Neural cell (in vitro differentiated cells): ENCODE results near the gene CPVL. TPM values are rescaled to one million over a fixed set of nuclear protein-coding genes. Genes with fewer than 3 reads are reported as not detected.

Experiments used
- H2AFZ ChIP-seq: fragments of 200-600, 300-800 bp; sonication (generic), shearing (Covaris generic); 2 replicates; pipeline ENCODE4 v1.6.0; 2014; ENCODE audit warnings: low read depth, mild to moderate bottlenecking, antibody characterized with exemption, low read length, moderate library complexity
- H3F3A ChIP-seq: fragments of 200-600 bp; shearing (Covaris generic); 2 replicates; pipeline ENCODE4 v1.6.1; 2016; ENCODE audit warnings: mild to moderate bottlenecking, moderate library complexity, mixed read lengths, antibody characterized with exemption, low read length; ENCODE audit not compliant: insufficient read depth, poor library complexity, severe bottlenecking
- H3K27ac ChIP-seq: fragments of 200-600, 300-800 bp; sonication (generic), shearing (Covaris generic); 2 replicates; pipeline ENCODE4 v1.5.1; 2014; ENCODE audit warnings: mild to moderate bottlenecking, low read length, moderate library complexity
- H3K27me3 ChIP-seq: fragments of 300-800, 200-600 bp; sonication (generic), shearing (Covaris generic); 2 replicates; pipeline ENCODE4 v1.6.0; 2014; ENCODE audit warnings: mild to moderate bottlenecking, low read depth, low read length, moderate library complexity; ENCODE audit not compliant: insufficient read depth
- H3K36me3 ChIP-seq: fragments of 300-800, 200-600 bp; sonication (generic), shearing (Covaris generic); 2 replicates; pipeline ENCODE4 v1.5.1; 2014; ENCODE audit warnings: mild to moderate bottlenecking, antibody characterized with exemption, low read length, moderate library complexity; ENCODE audit not compliant: insufficient read depth
- H3K4me2 ChIP-seq: fragments of 300-800, 200-600 bp; sonication (generic), shearing (Covaris generic); 2 replicates; pipeline ENCODE4 v1.6.0; 2014; ENCODE audit warnings: mild to moderate bottlenecking, low read length
- H3K4me3 ChIP-seq: fragments of 300-800, 200-600 bp; sonication (generic), shearing (Covaris generic); 2 replicates; pipeline ENCODE4 v1.5.1; 2014; ENCODE audit warnings: mild to moderate bottlenecking, low read length, moderate library complexity
- H3K79me2 ChIP-seq: fragments of 200-600 bp; shearing (Covaris generic); replicated peaks from 2 replicates; pipeline ENCODE4 v1.6.0; 2014; ENCODE audit warnings: mild to moderate bottlenecking, low read length, moderate library complexity; ENCODE audit not compliant: insufficient read depth
- H3K9ac ChIP-seq: fragments of 300-800, 200-600 bp; sonication (generic), shearing (Covaris generic); 2 replicates; pipeline ENCODE4 v1.6.1; 2016; ENCODE audit warnings: mild to moderate bottlenecking, low read length, mixed read lengths
- H3K9me2 ChIP-seq: fragments of 200-600 bp; shearing (Covaris generic); 2 replicates; pipeline ENCODE4 v1.6.1; 2016; ENCODE audit warnings: mild to moderate bottlenecking, low read length, mixed read lengths; ENCODE audit not compliant: insufficient read depth
- H3K9me3 ChIP-seq: fragments of 200-600, 300-800 bp; sonication (generic), shearing (Covaris generic); 2 replicates; pipeline ENCODE4 v1.6.1; 2016; ENCODE audit warnings: mild to moderate bottlenecking, mixed run types, low read length, moderate library complexity, mixed read lengths
- H4K20me1 ChIP-seq: fragments of 200-600 bp; shearing (Covaris generic); 2 replicates; pipeline ENCODE4 v1.6.1; 2016; ENCODE audit warnings: mild to moderate bottlenecking, mixed run types; ENCODE audit not compliant: insufficient read depth
- CTCF ChIP-seq: fragments of 450-650 bp; IDR thresholded peaks from 2 replicates; pipeline ENCODE4 v1.5.1; 2014; ENCODE audit warnings: antibody characterized with exemption, mild to moderate bottlenecking, moderate library complexity; ENCODE audit not compliant: poor library complexity, severe bottlenecking
- EP300 ChIP-seq: fragments of 450-650 bp; conservative IDR thresholded peaks from 2 replicates; pipeline ENCODE4 v1.6.1; 2014; ENCODE audit warnings: antibody characterized with exemption, mild to moderate bottlenecking, moderate library complexity; ENCODE audit not compliant: poor library complexity, severe bottlenecking
- EZH2 ChIP-seq: fragments of 200-600, 300-800 bp; shearing (Covaris generic), sonication (generic); IDR thresholded peaks from 2 replicates; pipeline ENCODE4 v1.6.1; 2014; ENCODE audit warnings: antibody characterized with exemption, low read length, borderline replicate concordance, mild to moderate bottlenecking; ENCODE audit not compliant: insufficient read depth, poor library complexity, severe bottlenecking
- MXI1 ChIP-seq: fragments of 450-650 bp; conservative IDR thresholded peaks from 2 replicates; pipeline ENCODE4 v1.6.1; 2014; ENCODE audit warnings: antibody characterized with exemption, mild to moderate bottlenecking; ENCODE audit not compliant: poor library complexity, severe bottlenecking
- POLR2AphosphoS5 ChIP-seq: IDR thresholded peaks from 2 replicates; pipeline ENCODE4 v1.6.1; 2012
- RAD21 ChIP-seq: fragments of 450-650 bp; conservative IDR thresholded peaks from 2 replicates; pipeline ENCODE4 v1.6.1; 2014; ENCODE audit warnings: antibody characterized with exemption, mild to moderate bottlenecking, moderate library complexity
- SMC3 ChIP-seq: fragments of 450-650 bp; conservative IDR thresholded peaks from 2 replicates; pipeline ENCODE4 v1.6.1; 2014; ENCODE audit warnings: antibody characterized with exemption, mild to moderate bottlenecking, moderate library complexity; ENCODE audit not compliant: poor library complexity
- TAF1 ChIP-seq: IDR thresholded peaks from 2 replicates; pipeline ENCODE4 v1.6.1; 2012; ENCODE audit warnings: low read depth
- polyA plus RNA-seq: library from polyadenylated mRNA; depleted of rRNA; stranded (reverse); fragments of >200 nt; gene quantifications from 2 replicates; pipeline ENCODE4 v1.2.3, GENCODE V29; 2014
- TF ChIP-seq, protein P1 (sequence below): IDR thresholded peaks from 2 replicates; pipeline ENCODE4 v1.6.1; 2012; ENCODE audit warnings: borderline replicate concordance

Gene CPVL
- polyA plus RNA-seq, 1 donor from 2014 or later = 13.0 TPM

DNA sequence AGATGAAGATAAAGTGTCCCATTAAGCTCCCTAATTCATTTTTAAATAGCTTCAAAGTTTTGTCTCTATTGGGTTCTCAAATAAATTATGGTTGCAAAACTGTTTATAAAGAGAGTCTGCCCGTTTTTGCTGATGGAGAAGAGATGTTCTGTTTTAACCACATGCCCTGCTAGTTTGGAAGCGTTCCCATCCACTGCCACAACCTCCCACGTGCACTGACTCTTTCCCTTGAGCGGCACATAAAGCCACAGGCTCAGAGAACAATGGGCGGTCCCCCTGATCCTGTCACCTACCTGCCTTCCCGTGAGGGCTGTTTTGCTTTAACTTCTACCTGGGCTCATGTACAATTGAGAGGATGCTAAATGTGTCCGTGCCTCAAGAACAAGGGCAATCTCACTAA, 65.5 kb downstream of the CPVL start:
- Histone ChIP-seq H3K27ac (no peak overlapping the region), H4K20me1 (no peaks in the 10 kb centered on the region), H3K9ac (no peak overlapping the region), H3K9me3 (no peaks in the 10 kb centered on the region), H3K9me2 (no peaks in the 10 kb centered on the region), H2AFZ (no peak overlapping the region), H3K36me3 (no peaks in the 10 kb centered on the region), H3K4me3 (no peak overlapping the region), H3K27me3 (no peaks in the 10 kb centered on the region), H3K4me2 (no peak overlapping the region), H3F3A (no peaks in the 10 kb centered on the region), H3K79me2 (no peaks in the 10 kb centered on the region)
- TF ChIP-seq POLR2AphosphoS5 (no peak), RAD21 (no peak), EP300 (no peak), TAF1 (no peak), MXI1 (no peak), CTCF (no peak), SMC3 (no peak), EZH2 (no peak)
- TF ChIP-seq, protein P1, sequence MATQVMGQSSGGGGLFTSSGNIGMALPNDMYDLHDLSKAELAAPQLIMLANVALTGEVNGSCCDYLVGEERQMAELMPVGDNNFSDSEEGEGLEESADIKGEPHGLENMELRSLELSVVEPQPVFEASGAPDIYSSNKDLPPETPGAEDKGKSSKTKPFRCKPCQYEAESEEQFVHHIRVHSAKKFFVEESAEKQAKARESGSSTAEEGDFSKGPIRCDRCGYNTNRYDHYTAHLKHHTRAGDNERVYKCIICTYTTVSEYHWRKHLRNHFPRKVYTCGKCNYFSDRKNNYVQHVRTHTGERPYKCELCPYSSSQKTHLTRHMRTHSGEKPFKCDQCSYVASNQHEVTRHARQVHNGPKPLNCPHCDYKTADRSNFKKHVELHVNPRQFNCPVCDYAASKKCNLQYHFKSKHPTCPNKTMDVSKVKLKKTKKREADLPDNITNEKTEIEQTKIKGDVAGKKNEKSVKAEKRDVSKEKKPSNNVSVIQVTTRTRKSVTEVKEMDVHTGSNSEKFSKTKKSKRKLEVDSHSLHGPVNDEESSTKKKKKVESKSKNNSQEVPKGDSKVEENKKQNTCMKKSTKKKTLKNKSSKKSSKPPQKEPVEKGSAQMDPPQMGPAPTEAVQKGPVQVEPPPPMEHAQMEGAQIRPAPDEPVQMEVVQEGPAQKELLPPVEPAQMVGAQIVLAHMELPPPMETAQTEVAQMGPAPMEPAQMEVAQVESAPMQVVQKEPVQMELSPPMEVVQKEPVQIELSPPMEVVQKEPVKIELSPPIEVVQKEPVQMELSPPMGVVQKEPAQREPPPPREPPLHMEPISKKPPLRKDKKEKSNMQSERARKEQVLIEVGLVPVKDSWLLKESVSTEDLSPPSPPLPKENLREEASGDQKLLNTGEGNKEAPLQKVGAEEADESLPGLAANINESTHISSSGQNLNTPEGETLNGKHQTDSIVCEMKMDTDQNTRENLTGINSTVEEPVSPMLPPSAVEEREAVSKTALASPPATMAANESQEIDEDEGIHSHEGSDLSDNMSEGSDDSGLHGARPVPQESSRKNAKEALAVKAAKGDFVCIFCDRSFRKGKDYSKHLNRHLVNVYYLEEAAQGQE = no peak

- no peak overlapping the region for H3K4me2 ChIP-seq
- no peaks in the 10 kb centered on the region for H3K9me2 ChIP-seq
- no peaks in the 10 kb centered on the region for H4K20me1 ChIP-seq
- no peaks in the 10 kb centered on the region for H3F3A ChIP-seq
- no peak overlapping the region for H2AFZ ChIP-seq
- H3K9me3 ChIP-seq = no peaks in the 10 kb centered on the region
- H3K4me3 ChIP-seq = no peak overlapping the region
- no peaks in the 10 kb centered on the region for H3K27me3 ChIP-seq
- H3K9ac ChIP-seq = no peak overlapping the region
- H3K79me2 ChIP-seq = no peaks in the 10 kb centered on the region
- H3K36me3 ChIP-seq = no peaks in the 10 kb centered on the region
- no peak for TF ChIP-seq RAD21
- TF ChIP-seq, protein P1 = no peak
- no peak for TF ChIP-seq SMC3
- TF ChIP-seq EZH2 = no peak
- TF ChIP-seq EP300 = no peak
- no peak for TF ChIP-seq MXI1
- TF ChIP-seq TAF1 = no peak
- TF ChIP-seq CTCF = no peak
- TF ChIP-seq POLR2AphosphoS5 = no peak
- H3K27ac ChIP-seq = no peak overlapping the region
Measured at GRCh38 chr7:29078311-29079260, 67.8 kb downstream of the CPVL start.
